GM18909 (cell line): ENCODE measurements around the gene ELFN2.
"Not testable (repeated sequence)": the region's sequence is repeated elsewhere in the genome, so short reads cannot be mapped to it uniquely, and the experiment has no call there.

Source experiments
- ATAC-seq: cut with Tn5 transposase; IDR thresholded peaks from one replicate; pipeline ENCODE4 v1.9.1; 2021; ENCODE audit warnings: mild to moderate bottlenecking; ENCODE audit not compliant: unreplicated experiment, poor library complexity

Gene ELFN2

GRCh38 chr22:37413546-37413945 is 13.7 kb downstream of the ELFN2 start:
- ATAC-seq: no peak

DNA sequence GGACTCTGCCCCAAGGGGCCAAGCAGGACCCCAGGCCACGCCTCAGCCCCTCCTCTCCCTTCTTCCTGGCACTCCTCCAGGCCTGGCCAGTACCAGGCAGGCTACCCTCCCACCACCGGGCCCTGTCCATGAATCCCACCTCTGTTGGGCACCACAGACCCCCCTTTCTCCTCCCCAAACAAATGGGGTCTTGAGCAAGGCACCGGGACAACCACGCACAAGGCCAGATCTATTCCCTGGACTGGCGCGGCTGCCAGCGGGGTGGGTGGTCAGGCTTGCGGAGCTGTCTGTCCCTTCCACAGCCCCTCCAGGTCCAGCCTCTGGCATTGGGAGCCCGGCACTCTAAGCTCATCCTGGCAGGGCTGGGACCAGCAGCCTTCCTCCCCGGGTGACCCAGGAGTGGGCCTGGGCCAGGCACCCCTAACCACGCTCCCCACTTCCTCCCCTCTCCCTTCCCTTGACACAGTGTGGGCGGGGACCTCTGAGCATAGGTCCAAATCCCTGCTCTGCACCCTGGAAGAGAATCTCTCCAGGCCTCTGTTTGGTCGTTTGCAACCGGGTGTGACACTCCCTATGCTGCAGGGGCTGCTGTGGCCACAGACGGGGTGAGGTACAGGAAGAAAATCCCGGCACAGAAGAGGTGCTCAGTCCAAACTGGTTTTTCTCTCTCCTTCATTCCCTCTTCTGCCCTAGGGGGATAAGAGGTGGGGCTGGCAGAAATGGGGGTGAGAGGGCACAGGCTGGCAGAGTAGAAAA is 14.6 kb downstream of the ELFN2 start:
- ATAC-seq: no peak

GRCh38 chr22:37411655-37412054 is 15.6 kb downstream of the ELFN2 start:
- no peak for ATAC-seq

DNA sequence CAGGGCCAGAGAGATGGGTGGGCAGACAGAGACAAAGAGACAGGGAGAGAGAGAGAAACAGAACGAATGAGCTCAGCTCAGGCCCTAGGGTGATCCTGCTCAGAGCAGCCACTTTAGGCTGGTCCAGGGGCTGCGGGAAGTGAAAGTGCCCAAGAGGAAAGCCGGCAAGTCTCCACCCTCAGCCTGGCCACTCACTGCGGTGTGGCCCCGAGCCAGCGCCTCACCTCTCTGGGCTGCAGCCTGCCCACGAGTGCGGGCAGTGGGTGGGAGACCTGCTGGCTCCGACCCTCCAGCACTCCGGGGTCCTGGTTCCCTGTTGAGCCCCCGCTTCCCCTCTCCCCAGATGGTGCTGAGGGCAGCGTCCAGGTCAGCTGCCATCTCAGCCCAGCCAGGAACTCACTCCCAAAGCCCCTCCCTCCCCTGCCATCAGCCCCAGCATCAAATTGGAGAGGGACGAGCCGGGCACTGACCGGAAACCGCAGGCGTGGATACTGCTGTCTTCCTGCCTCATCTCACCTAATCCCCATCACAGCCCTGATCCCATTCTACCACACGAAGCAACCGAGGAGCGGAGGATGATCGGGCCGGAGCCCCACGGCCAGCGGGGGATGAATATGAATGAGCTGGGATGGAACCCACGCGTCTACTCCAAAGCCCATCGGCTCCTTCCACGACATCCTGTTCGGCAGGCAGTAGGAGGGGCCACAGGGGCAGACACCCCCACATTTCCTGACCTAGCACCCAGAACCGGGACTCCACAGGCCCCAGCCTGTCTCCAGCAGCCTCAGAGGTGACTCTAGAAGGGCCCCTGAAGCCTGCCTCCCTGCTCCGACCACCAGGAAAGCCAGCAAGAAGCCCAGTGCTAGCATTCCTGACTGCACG is 16.9 kb downstream of the ELFN2 start:
- ATAC-seq: no peak

DNA sequence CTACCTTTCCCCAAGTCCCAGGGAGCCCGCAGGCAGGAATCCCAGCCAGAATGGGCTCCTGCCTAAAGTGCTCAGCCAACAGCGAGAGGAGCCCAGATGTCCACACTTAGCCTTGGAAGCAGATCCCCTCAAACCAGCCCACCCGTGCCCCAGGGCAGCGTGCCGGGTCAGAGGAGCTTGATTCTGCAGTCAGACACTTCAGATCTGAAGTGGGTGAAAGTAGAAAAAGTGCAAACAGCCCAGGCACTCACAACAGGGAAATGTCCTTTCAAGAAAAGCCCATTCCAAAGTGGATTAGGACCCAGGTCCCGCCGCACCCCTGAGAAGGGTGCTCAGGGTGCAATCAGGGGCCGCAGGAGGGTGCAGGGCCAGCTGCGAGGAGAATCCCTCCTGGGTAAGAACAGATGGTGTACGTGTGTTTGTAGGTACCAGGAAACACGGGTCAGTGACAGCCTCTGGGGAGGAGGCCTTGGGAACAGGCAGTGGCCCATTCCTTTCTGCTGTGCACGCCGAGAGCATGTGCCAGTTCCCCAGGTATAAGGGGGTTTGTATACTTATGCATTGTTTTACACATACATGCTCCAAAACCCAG is 17.7 kb downstream of the ELFN2 start:
- ATAC-seq: no peak

- no peak for ATAC-seq
Measured at GRCh38 chr22:37409031-37409430, 18.2 kb downstream of the ELFN2 start.

DNA sequence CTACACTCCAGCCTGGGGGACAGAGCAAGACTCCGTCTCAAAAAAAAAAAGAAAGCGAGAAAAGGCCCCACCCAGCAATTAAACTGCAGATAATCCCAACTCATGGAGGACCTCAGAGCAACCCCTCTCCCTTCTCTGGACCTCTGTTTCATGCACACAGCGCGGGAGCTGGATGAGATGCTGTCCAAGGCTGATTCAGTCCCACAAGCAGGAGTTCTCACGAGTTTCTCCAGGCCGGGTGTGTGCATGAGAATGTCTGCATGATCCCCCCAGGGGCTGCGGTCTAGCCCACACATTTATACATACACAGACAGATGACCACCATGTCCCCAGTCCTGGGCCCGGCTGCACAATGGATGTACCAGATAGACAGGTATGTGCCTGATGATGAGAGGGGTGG is 19.4 kb downstream of the ELFN2 start:
- no peak for ATAC-seq

DNA sequence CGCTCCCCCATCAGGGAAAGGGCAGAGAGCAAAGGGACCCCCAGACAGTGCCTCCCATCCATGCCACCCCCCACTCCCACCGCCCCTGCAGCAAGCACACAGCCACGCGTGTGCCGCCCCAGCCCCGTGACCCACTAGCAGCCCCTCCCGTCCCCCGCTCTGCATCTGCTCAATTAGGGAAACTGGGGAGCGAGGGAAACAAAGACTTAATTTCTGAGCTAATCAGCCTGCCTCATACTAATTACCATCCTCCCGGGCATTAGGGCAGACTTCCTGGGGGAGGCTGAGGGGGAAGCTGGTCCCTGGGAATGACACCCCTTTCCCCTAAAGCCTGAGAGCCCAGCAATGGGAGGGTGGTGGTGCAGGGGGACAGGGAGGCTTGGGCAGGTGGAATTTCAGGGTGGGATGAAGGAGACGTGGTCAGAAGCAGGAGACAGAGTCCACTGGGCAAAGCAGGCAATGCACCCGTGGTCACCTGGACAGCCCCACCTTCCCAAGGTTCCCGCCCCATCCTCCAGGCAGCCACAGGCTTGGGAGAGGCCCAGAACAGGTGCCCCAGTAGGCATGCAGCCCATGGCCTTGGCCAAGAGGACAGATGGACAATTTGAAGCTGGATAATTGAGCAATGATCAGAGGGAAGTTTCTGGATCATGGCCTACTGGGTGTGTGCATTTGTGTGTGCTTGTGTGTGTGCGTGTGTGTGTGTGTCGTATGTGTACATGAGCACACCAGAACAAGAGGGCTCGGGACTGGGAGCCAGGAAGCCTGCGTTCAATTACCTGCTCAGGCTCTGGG is 20.6 kb downstream of the ELFN2 start:
- ATAC-seq: no peak

GRCh38 chr22:37404091-37404490 is 23.2 kb downstream of the ELFN2 start:
- no peak for ATAC-seq

DNA sequence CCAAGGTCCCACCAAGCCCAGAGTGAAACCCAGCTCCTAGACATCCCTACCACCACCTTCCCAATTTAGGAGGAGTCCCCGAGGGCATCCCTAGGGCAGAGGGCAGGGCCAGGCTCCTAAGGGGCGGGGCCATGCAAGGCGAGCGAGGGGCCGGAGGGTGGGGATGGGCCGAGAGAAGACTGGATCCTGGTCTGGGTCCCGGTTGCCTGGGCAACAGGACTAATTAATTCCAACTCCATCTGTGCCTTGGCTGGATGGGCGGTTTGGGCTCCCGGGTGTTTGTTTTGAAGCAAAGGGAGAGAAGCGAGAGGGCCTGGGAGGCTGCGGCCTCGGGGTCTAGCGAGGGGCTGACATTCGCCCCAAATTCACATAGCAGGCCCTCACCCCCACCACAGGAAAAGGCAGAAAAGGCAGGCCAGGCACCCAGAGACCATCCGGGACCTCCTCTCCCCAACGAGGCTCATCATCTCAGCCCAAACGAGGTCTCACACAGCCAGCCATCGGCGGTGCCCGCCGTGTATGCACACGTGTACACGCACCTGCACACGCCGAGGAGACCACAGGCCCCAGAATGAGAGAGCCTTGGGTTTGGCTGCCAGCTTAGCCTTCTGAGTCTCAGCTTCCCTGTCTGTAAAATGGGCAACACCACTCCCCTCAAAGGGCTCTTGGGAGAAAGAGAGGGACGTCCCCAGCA is 23.9 kb downstream of the ELFN2 start:
- no peak for ATAC-seq

DNA sequence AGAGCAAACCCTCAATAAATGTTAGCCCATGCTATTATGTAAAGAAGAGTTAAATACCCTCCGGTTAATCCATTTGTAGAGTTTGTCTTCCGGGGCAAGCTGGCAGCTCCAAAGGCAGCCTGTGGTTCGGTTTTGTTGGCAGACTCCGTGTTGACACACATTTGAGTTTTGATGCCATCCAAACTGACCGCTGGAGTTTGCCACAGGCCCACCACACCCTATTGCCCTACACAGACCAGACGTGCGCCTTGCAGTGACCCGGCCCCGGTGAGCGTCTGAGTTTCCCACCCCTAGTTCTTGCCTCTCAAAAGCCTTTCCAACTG is 25.1 kb downstream of the ELFN2 start:
- no peak for ATAC-seq

GRCh38 chr22:37401401-37402183 is 25.7 kb downstream of the ELFN2 start:
- ATAC-seq: no peak

DNA sequence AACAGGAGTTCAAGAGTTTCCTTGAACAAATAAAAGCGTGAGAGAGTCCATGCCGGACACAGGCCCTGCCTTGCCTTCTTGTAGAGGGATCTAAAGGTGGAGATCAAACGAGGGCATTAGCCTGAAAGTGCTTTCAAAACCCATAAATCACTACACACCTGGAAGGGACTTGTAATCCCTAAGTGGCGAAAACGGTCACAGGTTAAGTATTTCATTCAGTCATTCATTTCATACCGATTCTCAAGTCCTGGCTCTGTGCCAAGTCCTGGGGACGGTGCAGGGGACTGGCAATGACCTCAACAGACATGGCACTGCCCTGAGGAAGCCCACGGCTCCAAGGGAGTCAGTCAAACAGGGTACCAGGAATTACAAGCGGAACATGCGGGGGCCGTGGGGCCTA is 26.6 kb downstream of the ELFN2 start:
- ATAC-seq: no peak

GRCh38 chr22:37399457-37399856 is 27.8 kb downstream of the ELFN2 start:
- ATAC-seq: not testable (repeated sequence)

DNA sequence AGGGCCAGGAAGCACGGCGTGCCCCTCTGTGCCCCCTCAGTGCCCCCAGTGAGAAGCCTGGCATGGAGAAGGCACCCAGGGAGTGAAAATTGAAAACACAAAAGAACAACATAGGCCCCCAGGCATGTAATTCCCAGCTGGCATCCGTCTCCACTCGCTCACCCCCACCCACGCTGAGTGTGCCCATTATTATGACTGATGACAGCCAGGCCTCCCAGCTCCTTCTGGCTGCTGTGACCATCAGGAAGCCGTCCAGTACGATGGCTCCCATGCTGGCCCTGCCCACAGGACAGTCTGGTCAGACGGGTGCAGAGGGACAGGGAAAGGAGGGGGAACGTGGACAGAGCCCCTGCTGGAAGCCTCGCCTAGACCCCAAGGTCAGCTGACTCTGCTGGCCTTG is 30.1 kb downstream of the ELFN2 start:
- no peak for ATAC-seq

- no peak for ATAC-seq
Measured at GRCh38 chr22:37396488-37397084, 30.7 kb downstream of the ELFN2 start.

DNA sequence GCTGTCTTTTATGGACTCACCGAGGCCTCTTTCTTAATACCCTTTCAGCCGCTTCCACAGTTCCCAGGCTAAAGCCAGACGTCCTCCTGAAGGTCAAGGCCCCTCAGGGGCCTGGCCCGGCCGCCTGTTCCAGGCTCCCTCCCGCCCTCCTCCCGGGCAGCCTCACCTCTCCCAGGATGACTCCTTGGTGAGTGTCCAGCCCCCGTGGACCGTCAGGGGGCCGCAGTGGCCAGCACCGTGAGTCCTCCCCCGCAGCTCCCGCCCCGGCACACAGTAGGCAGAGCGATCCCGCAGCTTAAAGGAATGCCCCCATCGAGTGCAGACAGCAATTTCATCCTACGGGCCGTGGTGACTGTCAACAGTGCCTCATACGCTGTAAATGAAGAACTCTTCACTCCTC is 32.9 kb downstream of the ELFN2 start:
- ATAC-seq: no peak

GRCh38 chr22:37393746-37394145 is 33.5 kb downstream of the ELFN2 start:
- no peak for ATAC-seq
